Measurements from ENCODE around the gene MALSU1.

Gene MALSU1

GRCh38 chr7:23298885-23299769 lies at the start of gene MALSU1:
Gene MALSU1, plus strand, starts transcription at chr7:23299339. Its CDS starts 14 bp downstream, at chr7:23299353.
- peak; percentile 92 for TF ChIP-seq POLR2A (IDR thresholded peaks at IDR 0.05; ENCODE audit: low read length)
- no peak for TF ChIP-seq GATA1 (IDR thresholded peaks at IDR 0.05; ENCODE audit: low read depth, low read length)
- DNase-seq, result peak; percentile 98 to 99

DNA sequence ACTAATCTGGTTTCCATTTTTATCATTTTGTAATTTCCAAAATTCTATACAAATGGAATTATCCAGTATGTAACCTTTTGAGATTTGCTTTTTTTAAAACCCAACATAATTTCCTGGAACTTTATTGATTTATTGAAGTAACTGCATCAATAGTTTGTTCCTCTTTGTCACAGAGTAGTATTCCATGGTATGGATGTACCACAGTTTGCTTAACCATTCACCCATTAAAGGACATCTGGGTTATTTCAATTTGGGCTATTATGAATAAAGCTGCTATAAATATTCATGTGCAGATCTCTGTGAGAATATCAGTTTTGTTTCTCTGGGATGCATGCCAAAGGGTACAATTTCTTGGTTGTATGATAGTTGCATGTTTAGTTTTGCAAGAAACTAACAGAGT lies 49.7 kb upstream of the MALSU1 start:
- DNase-seq, result no peak
- TF ChIP-seq GATA1 (IDR thresholded peaks at IDR 0.05; ENCODE audit: low read depth, low read length), result no peak
- TF ChIP-seq POLR2A (IDR thresholded peaks at IDR 0.05; ENCODE audit: low read length), result no peak

- DNase-seq, result no peak
- TF ChIP-seq POLR2A (IDR thresholded peaks at IDR 0.05; ENCODE audit: low read length) (no peak), GATA1 (IDR thresholded peaks at IDR 0.05; ENCODE audit: low read depth, low read length) (no peak)
Measured at GRCh38 chr7:23254051-23254681, 45.0 kb upstream of the MALSU1 start.

DNA sequence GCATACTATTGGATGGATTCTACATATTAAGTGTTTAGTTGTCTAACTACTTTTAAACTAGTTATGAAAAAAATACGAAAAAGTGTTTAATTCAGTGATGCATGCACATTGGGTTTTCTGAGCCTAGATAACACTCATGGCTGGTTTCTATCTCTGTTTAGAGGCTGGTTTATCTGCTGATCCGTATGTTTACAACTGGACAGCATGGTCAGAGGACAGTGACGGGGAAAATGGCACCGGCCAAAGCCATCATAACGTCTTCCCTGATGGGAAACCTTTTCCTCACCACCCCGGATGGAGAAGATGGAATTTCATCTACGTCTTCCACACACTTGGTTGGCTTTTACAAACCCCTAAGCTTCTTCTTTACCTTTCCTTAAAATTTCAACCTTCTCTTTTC lies 42.4 kb upstream of the MALSU1 start:
- no peak for TF ChIP-seq POLR2A (IDR thresholded peaks at IDR 0.05; ENCODE audit: low read length)
- no peak for TF ChIP-seq GATA1 (IDR thresholded peaks at IDR 0.05; ENCODE audit: low read depth, low read length)
- peak; percentile 21 to 73 for DNase-seq

- DNase-seq, result no peak
- no peak for TF ChIP-seq POLR2A (IDR thresholded peaks at IDR 0.05; ENCODE audit: low read length)
- TF ChIP-seq GATA1 (IDR thresholded peaks at IDR 0.05; ENCODE audit: low read depth, low read length), result no peak
Measured at GRCh38 chr7:23260371-23260770, 38.8 kb upstream of the MALSU1 start.

- peak; percentile 78 to 86 for DNase-seq
- TF ChIP-seq POLR2A (IDR thresholded peaks at IDR 0.05; ENCODE audit: low read length) (no peak), GATA1 (IDR thresholded peaks at IDR 0.05; ENCODE audit: low read depth, low read length) (no peak)
Measured at GRCh38 chr7:23261843-23262452, 37.2 kb upstream of the MALSU1 start.

- TF ChIP-seq GATA1 (IDR thresholded peaks at IDR 0.05; ENCODE audit: low read depth, low read length), result no peak
- no peak for TF ChIP-seq POLR2A (IDR thresholded peaks at IDR 0.05; ENCODE audit: low read length)
- DNase-seq, result no peak
Measured at GRCh38 chr7:23264916-23265458, 34.2 kb upstream of the MALSU1 start.

- TF ChIP-seq GATA1 (IDR thresholded peaks at IDR 0.05; ENCODE audit: low read depth, low read length) (no peak), POLR2A (IDR thresholded peaks at IDR 0.05; ENCODE audit: low read length) (no peak)
- DNase-seq, result no peak
Measured at GRCh38 chr7:23266918-23267317, 32.2 kb upstream of the MALSU1 start.

DNA sequence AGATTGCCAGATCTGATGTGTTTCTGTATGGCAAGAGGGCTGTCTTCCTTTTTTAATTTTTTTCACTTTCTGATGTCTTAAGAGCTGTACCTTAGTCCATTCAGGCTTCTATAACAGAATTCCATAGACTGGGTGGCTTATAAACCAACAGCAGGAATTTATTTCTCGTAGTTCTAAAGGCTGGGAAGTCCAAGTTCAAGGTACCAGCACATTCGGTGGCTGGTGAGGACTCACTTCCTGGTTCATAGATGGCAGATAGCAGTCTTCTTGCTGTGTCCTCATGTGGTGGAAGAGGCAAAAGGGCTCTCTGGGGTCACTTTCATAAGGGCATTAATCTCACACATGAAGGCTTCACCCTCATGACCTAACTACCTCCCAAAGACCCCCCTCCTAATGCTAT lies 31.8 kb upstream of the MALSU1 start:
- DNase-seq, result no peak
- no peak for TF ChIP-seq GATA1 (IDR thresholded peaks at IDR 0.05; ENCODE audit: low read depth, low read length)
- TF ChIP-seq POLR2A (IDR thresholded peaks at IDR 0.05; ENCODE audit: low read length), result no peak

- no peak for DNase-seq
- TF ChIP-seq POLR2A (IDR thresholded peaks at IDR 0.05; ENCODE audit: low read length), result no peak
- TF ChIP-seq GATA1 (IDR thresholded peaks at IDR 0.05; ENCODE audit: low read depth, low read length), result no peak
Measured at GRCh38 chr7:23268167-23268566, 31.0 kb upstream of the MALSU1 start.

- no peak for DNase-seq
- no peak for TF ChIP-seq GATA1 (IDR thresholded peaks at IDR 0.05; ENCODE audit: low read depth, low read length)
- no peak for TF ChIP-seq POLR2A (IDR thresholded peaks at IDR 0.05; ENCODE audit: low read length)
Measured at GRCh38 chr7:23268746-23269145, 30.4 kb upstream of the MALSU1 start.

DNA sequence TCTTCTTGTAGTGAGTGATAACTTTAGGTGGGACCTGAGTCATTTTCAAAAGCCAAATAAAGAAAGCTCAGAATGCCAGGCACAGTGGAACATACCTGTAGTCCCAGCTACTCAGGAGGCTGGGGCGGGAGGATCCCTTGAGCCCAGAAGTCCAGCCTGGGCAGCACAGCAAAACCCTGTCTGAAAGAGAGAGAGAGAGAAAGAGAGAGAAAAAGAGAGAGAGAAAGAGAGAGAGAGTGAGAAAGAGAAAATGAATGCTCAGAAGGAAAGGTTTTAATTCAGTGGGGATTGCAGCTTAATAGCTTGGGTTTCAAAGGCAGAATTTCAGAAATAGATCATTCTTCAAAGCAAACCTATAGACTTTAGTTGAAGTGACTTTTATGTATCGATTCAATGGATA lies 26.9 kb upstream of the MALSU1 start:
- TF ChIP-seq GATA1 (IDR thresholded peaks at IDR 0.05; ENCODE audit: low read depth, low read length), result no peak
- TF ChIP-seq POLR2A (IDR thresholded peaks at IDR 0.05; ENCODE audit: low read length), result no peak
- no peak for DNase-seq

- peak; percentile 94 to 95 for DNase-seq
- TF ChIP-seq GATA1 (IDR thresholded peaks at IDR 0.05; ENCODE audit: low read depth, low read length) (no peak), POLR2A (IDR thresholded peaks at IDR 0.05; ENCODE audit: low read length) (peak; percentile 47)
Measured at GRCh38 chr7:23273141-23273599, 26.0 kb upstream of the MALSU1 start.

- no peak for TF ChIP-seq GATA1 (IDR thresholded peaks at IDR 0.05; ENCODE audit: low read depth, low read length)
- no peak for TF ChIP-seq POLR2A (IDR thresholded peaks at IDR 0.05; ENCODE audit: low read length)
- DNase-seq, result no peak
Measured at GRCh38 chr7:23275912-23276311, 23.2 kb upstream of the MALSU1 start.
